SH-SY5Y (cell line): Measurements from ENCODE around the gene BCAT1.

Experiments
- GATA2 ChIP-seq: IDR thresholded peaks from 2 replicates; pipeline ENCODE4 v1.6.1; 2011; ENCODE audit warnings: mild to moderate bottlenecking, low read depth, low read length
- GATA3 ChIP-seq: IDR thresholded peaks from 2 replicates; pipeline ENCODE4 v1.6.1; 2011; ENCODE audit warnings: low read depth, mild to moderate bottlenecking, low read length, moderate library complexity

GRCh38 chr12:24902511-24903328, 46.2 kb downstream of the BCAT1 start:
- no peak for TF ChIP-seq GATA2
- no peak for TF ChIP-seq GATA3
